A673 (cell line): ENCODE results near the gene PFN2.
"Not testable (repeated sequence)": the region's sequence is repeated elsewhere in the genome, so short reads cannot be mapped to it uniquely, and the experiment has no call there.

Source experiments
- CTCF ChIP-seq: fragments of 300-800, 200-600 bp; sonication (generic); conservative IDR thresholded peaks from 2 replicates; pipeline ENCODE4 v1.5.1; 2017; ENCODE audit warnings: low read depth, mild to moderate bottlenecking, antibody characterized with exemption, low read length, moderate library complexity, mixed read lengths
- EZH2 ChIP-seq: fragments of 200-600 bp; sonication (generic); IDR thresholded peaks from 2 replicates; pipeline ENCODE4 v1.6.1; 2017; ENCODE audit warnings: borderline replicate concordance, low read depth, mild to moderate bottlenecking, mixed read lengths, antibody characterized with exemption, low read length; ENCODE audit not compliant: poor library complexity, severe bottlenecking

GRCh38 chr3:149981979-149982378 lies 11.3 kb upstream of the PFN2 start:
- TF ChIP-seq CTCF, EZH2: not testable (repeated sequence)
